IPS-18a (cell line): ENCODE results near the gene APOL5.

ENCODE experiments used
- H3K27ac ChIP-seq: one replicate; pipeline ENCODE4 v1.5.1; 2013; ENCODE audit warnings: low read length
- H3K27me3 ChIP-seq: one replicate; pipeline ENCODE4 v1.6.1; 2013; ENCODE audit warnings: mild to moderate bottlenecking, low read length; ENCODE audit not compliant: control insufficient read depth, insufficient read depth
- H3K36me3 ChIP-seq: one replicate; pipeline ENCODE4 v1.6.1; 2013; ENCODE audit warnings: low read depth, low read length; ENCODE audit not compliant: control insufficient read depth
- H3K4me1 ChIP-seq: one replicate; pipeline ENCODE4 v1.6.1; 2013; ENCODE audit warnings: low read depth, low read length; ENCODE audit not compliant: control insufficient read depth
- H3K4me3 ChIP-seq: one replicate; pipeline ENCODE4 v1.5.1; 2013; ENCODE audit warnings: low read length
- H3K9ac ChIP-seq: one replicate; pipeline ENCODE4 v1.6.1; 2013; ENCODE audit warnings: mild to moderate bottlenecking, low read length, moderate library complexity
- H3K9me3 ChIP-seq: one replicate; pipeline ENCODE4 v1.6.1; 2013; ENCODE audit warnings: low read depth, low read length; ENCODE audit not compliant: control insufficient read depth

APOL5 gene

GRCh38 chr22:35746248-35746647 is 28.6 kb downstream of the APOL5 start:
- H3K27me3 ChIP-seq: no peaks in the 10 kb centered on the region
- H3K4me1 ChIP-seq: peaks cover 36% of the 10 kb centered on the region
- H3K36me3 ChIP-seq: peaks cover 17% of the 10 kb centered on the region
- no peak overlapping the region for H3K4me3 ChIP-seq
- no peak overlapping the region for H3K27ac ChIP-seq
- no peaks in the 10 kb centered on the region for H3K9me3 ChIP-seq
- no peak overlapping the region for H3K9ac ChIP-seq

GRCh38 chr22:35746946-35747703 is 29.5 kb downstream of the APOL5 start:
- Histone ChIP-seq H3K36me3 (peaks cover 17% of the 10 kb centered on the region), H3K9ac (no peak overlapping the region), H3K4me1 (peaks cover 44% of the 10 kb centered on the region), H3K27ac (no peak overlapping the region), H3K27me3 (no peaks in the 10 kb centered on the region), H3K4me3 (no peak overlapping the region), H3K9me3 (no peaks in the 10 kb centered on the region)

GRCh38 chr22:35749808-35750207 is 32.1 kb downstream of the APOL5 start:
- Histone ChIP-seq H3K36me3 (peaks cover 6% of the 10 kb centered on the region), H3K27ac (no peak overlapping the region), H3K27me3 (no peaks in the 10 kb centered on the region), H3K9ac (no peak overlapping the region), H3K9me3 (no peaks in the 10 kb centered on the region), H3K4me3 (no peak overlapping the region), H3K4me1 (peaks cover 57% of the 10 kb centered on the region)

DNA sequence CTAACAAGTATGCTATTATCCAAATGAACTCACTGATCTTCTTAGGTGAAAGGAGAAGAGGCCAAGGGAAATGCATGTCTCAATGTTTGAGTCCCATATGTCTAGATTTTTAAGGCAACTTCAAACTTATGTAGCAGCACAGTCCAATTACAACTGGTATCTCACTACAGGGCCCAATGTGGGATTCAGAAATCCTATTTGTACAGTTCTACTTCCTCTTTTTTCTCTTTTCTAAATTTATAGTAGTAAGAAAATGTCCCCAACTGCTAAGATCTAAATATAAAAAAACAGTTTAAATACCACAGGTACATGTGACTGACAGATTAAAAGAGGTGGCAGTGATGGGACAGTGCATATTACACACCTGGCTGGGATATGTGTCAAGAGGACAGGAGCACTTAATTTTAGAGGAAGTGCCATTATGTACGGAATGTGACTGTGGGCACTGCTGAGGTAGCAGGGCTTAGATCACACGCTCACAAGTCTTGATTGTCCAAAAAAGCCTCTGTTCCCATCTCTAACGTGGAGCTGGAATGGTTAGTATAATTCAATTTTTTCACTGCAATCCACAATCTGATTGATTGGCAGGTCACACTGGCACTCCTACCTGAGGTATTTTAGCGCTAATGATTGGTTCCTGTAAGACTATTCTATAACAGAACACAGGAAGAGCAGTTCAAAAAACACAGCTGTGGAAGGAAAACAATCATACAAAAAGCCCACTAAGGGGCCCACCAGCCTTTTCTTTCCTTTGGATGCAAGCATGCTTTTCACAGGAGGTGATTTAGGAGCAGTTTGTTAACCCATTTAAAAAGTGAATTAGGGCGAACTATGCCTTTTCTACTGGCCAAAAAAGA is 34.6 kb downstream of the APOL5 start:
- H3K9ac ChIP-seq: no peak overlapping the region
- peaks cover 53% of the 10 kb centered on the region for H3K4me1 ChIP-seq

DNA sequence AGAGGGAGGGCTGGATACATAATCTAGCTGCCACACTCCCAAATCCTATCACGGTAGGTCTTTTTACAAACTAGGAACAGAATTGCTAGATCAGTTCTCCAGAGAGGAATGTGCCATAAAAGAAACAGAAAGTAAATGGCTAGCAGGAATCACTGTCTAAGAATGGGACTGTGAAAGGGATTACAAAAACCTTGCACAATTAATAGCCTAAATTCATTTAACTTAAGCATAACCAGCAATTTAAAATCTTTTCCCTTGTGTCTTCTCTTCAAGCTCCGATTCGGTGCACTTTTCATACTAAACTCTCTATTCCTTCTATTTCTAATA is 35.2 kb downstream of the APOL5 start:
- peaks cover 4% of the 10 kb centered on the region for H3K36me3 ChIP-seq
- H3K4me3 ChIP-seq: peak overlapping the region; percentile 0
- no peak overlapping the region for H3K27ac ChIP-seq
- H3K4me1 ChIP-seq: peaks cover 48% of the 10 kb centered on the region
- no peaks in the 10 kb centered on the region for H3K27me3 ChIP-seq
- no peaks in the 10 kb centered on the region for H3K9me3 ChIP-seq
- no peak overlapping the region for H3K9ac ChIP-seq

More for the DNA sequence above, 34.6 kb downstream of the APOL5 start:
- Histone ChIP-seq H3K27me3 (no peaks in the 10 kb centered on the region), H3K9me3 (no peaks in the 10 kb centered on the region), H3K36me3 (peaks cover 1% of the 10 kb centered on the region), H3K27ac (no peak overlapping the region), H3K4me3 (peak overlapping the region; percentile 0)

DNA sequence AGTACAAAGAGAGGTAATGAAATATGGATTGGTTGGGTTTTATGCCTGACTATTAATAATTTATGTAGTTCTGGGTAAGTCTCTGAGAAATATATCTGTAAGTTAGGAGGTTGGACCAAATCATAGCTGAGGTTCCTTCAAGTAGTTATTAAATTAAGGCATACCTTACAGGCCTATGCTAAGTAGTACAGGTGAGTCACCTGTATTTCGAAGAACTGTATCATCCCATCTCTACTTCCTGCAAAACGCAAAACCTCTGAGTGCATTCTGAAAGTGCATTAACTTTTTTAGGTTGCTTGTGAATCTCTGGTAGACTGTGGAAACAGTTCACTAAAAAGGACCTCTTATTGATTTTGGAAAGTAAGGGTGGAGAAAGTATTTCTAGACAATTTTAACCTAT is 37.1 kb downstream of the APOL5 start:
- H3K4me3 ChIP-seq: no peak overlapping the region
- no peaks in the 10 kb centered on the region for H3K27me3 ChIP-seq
- no peaks in the 10 kb centered on the region for H3K9me3 ChIP-seq
- peaks cover 31% of the 10 kb centered on the region for H3K4me1 ChIP-seq
- no peak overlapping the region for H3K27ac ChIP-seq
- H3K9ac ChIP-seq: no peak overlapping the region
- peaks cover 22% of the 10 kb centered on the region for H3K36me3 ChIP-seq

- H3K27me3 ChIP-seq: no peaks in the 10 kb centered on the region
- peaks cover 27% of the 10 kb centered on the region for H3K36me3 ChIP-seq
- H3K9me3 ChIP-seq: no peaks in the 10 kb centered on the region
- peaks cover 17% of the 10 kb centered on the region for H3K4me1 ChIP-seq
- H3K27ac ChIP-seq: no peak overlapping the region
- no peak overlapping the region for H3K9ac ChIP-seq
- H3K4me3 ChIP-seq: no peak overlapping the region
Measured at GRCh38 chr22:35756722-35757121, 39.0 kb downstream of the APOL5 start.

DNA sequence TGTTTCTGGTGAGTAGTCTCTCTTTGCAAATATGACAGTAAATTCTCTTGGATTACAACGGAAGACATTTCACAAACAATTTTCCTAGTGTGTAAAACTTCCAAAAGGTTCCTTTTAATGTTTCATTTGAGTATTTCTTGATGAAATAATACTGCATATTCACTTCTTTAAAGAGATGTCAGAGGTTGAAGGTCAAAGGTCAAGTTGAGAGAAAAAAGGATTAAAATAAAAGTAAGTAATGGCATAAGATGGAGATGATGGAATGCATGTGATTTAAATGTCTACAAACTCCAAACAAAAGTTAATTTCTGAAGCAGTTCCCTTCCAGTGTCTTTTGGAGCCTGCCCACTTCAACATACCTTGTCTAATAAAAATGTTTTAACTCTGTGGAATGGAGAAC is 40.7 kb downstream of the APOL5 start:
- peaks cover under 1% of the 10 kb centered on the region for H3K4me1 ChIP-seq
- no peak overlapping the region for H3K27ac ChIP-seq
- no peak overlapping the region for H3K9ac ChIP-seq
- H3K9me3 ChIP-seq: no peaks in the 10 kb centered on the region
- H3K36me3 ChIP-seq: peaks cover 27% of the 10 kb centered on the region
- H3K27me3 ChIP-seq: no peaks in the 10 kb centered on the region
- no peak overlapping the region for H3K4me3 ChIP-seq

DNA sequence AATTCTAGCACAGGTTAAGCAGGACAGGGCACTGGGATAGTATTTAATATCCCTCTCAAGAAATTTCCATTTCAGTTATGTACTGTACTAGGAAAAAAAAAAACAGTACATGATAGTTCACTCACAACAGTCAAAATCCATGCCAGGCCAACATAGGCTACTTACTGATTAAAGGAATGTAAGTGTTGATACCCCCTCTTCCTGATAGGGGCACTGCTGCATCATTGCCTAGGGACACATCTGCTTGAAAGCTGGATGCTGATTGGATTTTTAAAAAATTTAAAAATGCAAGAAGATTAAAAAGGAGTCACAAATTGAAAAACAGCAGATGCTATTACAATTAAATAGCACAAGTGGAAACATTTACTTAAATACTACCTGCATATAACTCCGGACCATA is 43.4 kb downstream of the APOL5 start:
- Histone ChIP-seq H3K4me3 (no peak overlapping the region), H3K36me3 (peaks cover 27% of the 10 kb centered on the region), H3K9ac (no peak overlapping the region), H3K27me3 (no peaks in the 10 kb centered on the region), H3K27ac (no peak overlapping the region), H3K4me1 (no peaks in the 10 kb centered on the region), H3K9me3 (no peaks in the 10 kb centered on the region)

- Histone ChIP-seq H3K9ac (no peak overlapping the region), H3K9me3 (no peaks in the 10 kb centered on the region), H3K27ac (no peak overlapping the region), H3K36me3 (no peaks in the 10 kb centered on the region), H3K27me3 (no peaks in the 10 kb centered on the region), H3K4me3 (no peak overlapping the region), H3K4me1 (peaks cover 7% of the 10 kb centered on the region)
Measured at GRCh38 chr22:35766654-35767580, 49.2 kb downstream of the APOL5 start.

DNA sequence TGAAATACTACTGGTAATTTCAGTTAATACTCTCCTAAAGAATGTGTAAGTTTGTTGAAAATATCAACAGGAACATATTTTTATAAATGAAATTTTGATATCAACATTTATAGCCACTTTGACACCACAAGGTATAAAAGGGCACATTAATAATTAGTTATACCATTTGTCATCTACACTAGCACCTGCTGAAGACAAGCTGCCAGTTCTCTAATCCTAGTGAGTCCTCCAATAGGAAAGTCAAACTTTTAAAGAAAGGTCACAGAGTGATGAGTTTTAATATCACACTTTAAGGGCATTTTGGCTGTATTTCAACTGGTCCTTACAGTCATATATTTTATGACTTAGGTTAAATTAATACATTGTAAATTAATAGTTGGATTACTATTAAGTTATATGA is 52.3 kb downstream of the APOL5 start:
- H3K9ac ChIP-seq: no peak overlapping the region
- no peak overlapping the region for H3K27ac ChIP-seq
- no peaks in the 10 kb centered on the region for H3K9me3 ChIP-seq
- H3K4me1 ChIP-seq: peaks cover 7% of the 10 kb centered on the region
- no peaks in the 10 kb centered on the region for H3K36me3 ChIP-seq
- no peak overlapping the region for H3K4me3 ChIP-seq
- no peaks in the 10 kb centered on the region for H3K27me3 ChIP-seq
